Transverse colon (tissue), 4 donors: ENCODE measurements around the gene GET4. TPM values are rescaled to one million over a fixed set of nuclear protein-coding genes. Genes with fewer than 3 reads are reported as not detected.

ENCODE experiments used
- DNase-seq: peaks from one replicate; pipeline ENCODE4 v3.0.0-alpha.2; 2019
- H3K27ac ChIP-seq, 4 donors: fragments of 200-600 bp; sonication (generic); 2 replicates each; pipeline ENCODE4 v1.5.1; 2016 to 2018; ENCODE audit warnings: inconsistent platforms in 4 of 4
- H3K27me3 ChIP-seq: fragments of 200-600 bp; sonication (generic); 2 replicates; pipeline ENCODE4 v1.5.1; 2017; ENCODE audit warnings: inconsistent platforms
- H3K36me3 ChIP-seq, 4 donors: fragments of 200-600 bp; sonication (generic); 2 replicates each; pipeline ENCODE4 v1.5.1; 2017 to 2019; ENCODE audit warnings: inconsistent platforms in 4 of 4
- H3K4me1 ChIP-seq, 4 donors: fragments of 200-600 bp; sonication (generic); 2 replicates each; pipeline ENCODE4 v1.5.1; 2017 to 2020; ENCODE audit warnings: inconsistent platforms in 4 of 4
- H3K4me3 ChIP-seq, 4 donors: fragments of 200-600 bp; sonication (generic); 1 replicate in 1 of 4; 2 replicates in 3 of 4; pipeline versions ENCODE4 v1.5.1 to v1.6.1; 2017 to 2019; ENCODE audit warnings: inconsistent platforms in 4 of 4
- H3K9me3 ChIP-seq, 2 donors: fragments of 200-600 bp; sonication (generic); 2 replicates each; pipeline ENCODE4 v1.5.1; 2017 to 2019; ENCODE audit warnings: inconsistent platforms in 2 of 2
- CTCF ChIP-seq, 5 experiments: fragments of 200-600 bp in 3 of 5; fragments of 450-650 bp in 2 of 5; sonication (generic) in 3 of 5; IDR thresholded peaks; 1 replicate in 2 of 5; 2 replicates in 3 of 5; pipeline ENCODE4 v1.5.1; 2016 to 2017; ENCODE audit warnings: antibody characterized with exemption in 5 of 5, inconsistent platforms in 3 of 5, mild to moderate bottlenecking in 2 of 5, moderate library complexity in 1 of 5
- EP300 ChIP-seq: sonication (generic); formaldehyde crosslinking; IDR thresholded peaks from one replicate; pipeline ENCODE4 v1.6.1; 2017; ENCODE audit warnings: antibody characterized with exemption, low read depth
- POLR2A ChIP-seq: fragments of 450-650 bp; IDR thresholded peaks from one replicate; pipeline ENCODE4 v1.6.1; 2016; ENCODE audit warnings: antibody characterized with exemption, mild to moderate bottlenecking, moderate library complexity
- POLR2AphosphoS5 ChIP-seq, 3 donors: sonication (generic); formaldehyde crosslinking; IDR thresholded peaks; one replicate each; pipeline ENCODE4 v1.6.1; 2016; ENCODE audit warnings: antibody characterized with exemption in 3 of 3
- WGBS, 2 donors: methylation state at CpG; one replicate each; pipeline ENCODE4 v1.1.5; 2018; ENCODE audit warnings: low coverage in 1 of 2; 5-methylcytosine and 5-hydroxymethylcytosine counted together
- in situ Hi-C, 4 donors: fragments of 200-750 bp; cut with MboI; loops; one replicate each; pipeline versions ENCODE4 v1.15.0 to v1.15.1; 2017; ENCODE audit warnings: low sequenced_read_pairs in 3 of 4, low pct_ligation_motif_present in 1 of 4, low pct_unique_long_range_greater_than_20kb in 1 of 4
- intact Hi-C: fragments of 100-400 bp; cut with DNase I; formaldehyde crosslinking; loops from one replicate; pipeline ENCODE4 v1.15.1; 2023; ENCODE audit warnings: low total_unique reads
- total RNA-seq, 4 donors: library from RNA; depleted of rRNA; stranded (reverse); fragments of >200 nt; gene quantifications; one replicate each; pipeline ENCODE4 v1.1.0, GENCODE V29; 2016

GET4 gene
- total RNA-seq, 4 donors from 2014 or later, result 49.4 to 116 (median 85.2) TPM

GRCh38 chr7:877312-878232, 1.2 kb downstream of the GET4 start:
- TF ChIP-seq EP300 (no peak), POLR2AphosphoS5 (IDR thresholded peaks at IDR 0.05) (no peak), CTCF (IDR thresholded peaks at IDR 0.05) (no peak), POLR2A (no peak)
- intact Hi-C loops (no loop called here), in situ Hi-C loops (loop anchor here in 1 of 4 donors (10.0 kb wide), 1 partner anchor 93 kb away; no protein-coding TSS in a partner anchor)
- Histone ChIP-seq H3K27ac (peak overlapping the region; percentile 91 to 96 (median 94)), H3K9me3 (no peaks in the 10 kb centered on the region), H3K27me3 (no peaks in the 10 kb centered on the region), H3K4me1 (peaks cover 22 to 49% (median 36%) of the 10 kb centered on the region in 4 donors), H3K36me3 (peaks cover 0 to 3% (median 0%) of the 10 kb centered on the region in 4 donors), H3K4me3 (peak overlapping the region; percentile 62 to 95 (median 88))
- WGBS, 2 donors, result 3 to 15% methylated on average over 6 to 22 of the region's 47 CpGs
- DNase-seq, result peak; percentile 48

DNA sequence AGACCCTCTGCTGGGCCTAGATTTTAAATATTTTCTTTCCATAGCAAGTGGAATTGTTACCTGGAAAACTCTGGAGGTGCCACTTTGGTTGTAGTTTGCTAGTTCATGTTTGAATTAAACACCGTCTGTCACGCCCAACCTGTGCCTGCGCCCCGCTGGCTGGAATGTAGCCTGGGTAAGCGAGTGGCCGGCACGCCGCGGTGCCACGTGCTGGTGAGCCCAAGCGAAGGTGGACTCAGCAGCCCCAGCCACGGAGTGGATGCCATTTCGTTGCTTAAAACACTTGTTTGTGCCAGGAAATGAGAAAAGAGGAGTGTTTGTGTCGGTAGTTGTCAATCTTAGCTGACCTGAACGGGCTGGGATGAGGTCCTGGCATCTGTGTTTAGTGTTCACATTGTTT, 2.7 kb downstream of the GET4 start:
- no peak for DNase-seq
- in situ Hi-C loops (loop anchor here in 1 of 4 donors (10.0 kb wide), 1 partner anchor 94 kb away; no protein-coding TSS in a partner anchor), intact Hi-C loops (no loop called here)
- no peak for TF ChIP-seq CTCF (IDR thresholded peaks at IDR 0.05)
- no peak for TF ChIP-seq EP300
- no peak for TF ChIP-seq POLR2AphosphoS5 (IDR thresholded peaks at IDR 0.05)
- no peaks in the 10 kb centered on the region for H3K36me3 ChIP-seq
- no peak overlapping the region for H3K27ac ChIP-seq
- H3K4me1 ChIP-seq, result peaks cover 15 to 45% (median 28%) of the 10 kb centered on the region in 4 donors
- no peak overlapping the region for H3K4me3 ChIP-seq
- 92% methylated on average over 15 of the region's 15 CpGs; no CpG with 5 or more reads in 1 of the 2 donors for WGBS, 2 donors
- no peaks in the 10 kb centered on the region for H3K9me3 ChIP-seq
- H3K27me3 ChIP-seq, result no peaks in the 10 kb centered on the region

DNA sequence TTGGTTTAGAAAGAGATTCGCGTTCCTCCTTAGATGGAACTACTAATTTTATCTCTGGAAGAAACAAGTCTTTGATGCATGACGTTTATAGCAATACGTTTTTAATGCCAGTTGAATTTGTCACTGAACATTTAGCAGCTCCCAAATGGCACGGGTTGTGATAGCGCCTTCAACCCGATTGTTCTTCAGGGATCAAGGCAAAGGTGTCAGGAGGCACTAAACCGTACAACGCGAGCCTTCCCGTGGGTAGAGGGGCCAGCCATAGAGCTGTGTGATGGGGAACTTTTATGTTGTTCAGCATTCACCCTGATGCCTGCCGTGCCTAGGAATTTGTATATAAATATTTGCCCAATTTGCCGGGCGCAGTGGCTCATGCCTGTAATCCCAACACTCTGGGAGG, 3.4 kb downstream of the GET4 start:
- Histone ChIP-seq H3K36me3 (no peaks in the 10 kb centered on the region), H3K4me3 (no peak overlapping the region), H3K27ac (no peak overlapping the region), H3K9me3 (no peaks in the 10 kb centered on the region), H3K27me3 (no peaks in the 10 kb centered on the region), H3K4me1 (peaks cover 10 to 46% (median 24%) of the 10 kb centered on the region in 4 donors)
- in situ Hi-C loops, result loop anchor here in 1 of 4 donors (10.0 kb wide), 1 partner anchor 95 kb away; no protein-coding TSS in a partner anchor
- DNase-seq, result no peak
- intact Hi-C loops, result no loop called here
- 85% methylated on average over 14 of the region's 14 CpGs; no CpG with 5 or more reads in 1 of the 2 donors for WGBS, 2 donors
- TF ChIP-seq POLR2A, result no peak
- no peak for TF ChIP-seq CTCF (IDR thresholded peaks at IDR 0.05)
- TF ChIP-seq POLR2AphosphoS5 (IDR thresholded peaks at IDR 0.05), result no peak
- TF ChIP-seq EP300, result no peak

DNA sequence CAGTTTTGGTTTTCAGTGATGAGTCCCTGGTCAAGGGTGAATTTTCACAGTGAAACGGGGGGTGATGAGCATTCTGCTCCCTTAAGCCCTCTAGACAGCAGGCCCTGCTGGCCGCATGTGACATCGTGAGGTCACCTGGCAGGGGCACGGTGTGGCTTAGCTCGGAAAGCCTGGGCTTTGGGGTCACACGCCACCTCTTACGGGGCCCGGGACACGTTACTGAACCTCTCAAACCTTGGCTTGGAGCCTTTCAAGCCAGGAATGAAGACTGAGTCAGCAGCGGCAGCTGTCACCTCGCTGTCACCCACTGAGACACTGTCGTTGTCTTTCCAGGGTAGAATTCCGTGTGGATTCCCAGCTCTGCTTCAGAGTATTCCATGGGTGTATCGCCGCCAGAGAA, 4.1 kb downstream of the GET4 start:
- DNase-seq, result no peak
- WGBS, 2 donors, result 77 to 93% methylated on average over 5 to 15 of the region's 15 CpGs
- Histone ChIP-seq H3K27me3 (no peaks in the 10 kb centered on the region), H3K36me3 (no peaks in the 10 kb centered on the region), H3K27ac (no peak overlapping the region), H3K4me3 (no peak overlapping the region), H3K9me3 (no peaks in the 10 kb centered on the region), H3K4me1 (peaks cover 10 to 41% (median 22%) of the 10 kb centered on the region in 4 donors)
- TF ChIP-seq CTCF (IDR thresholded peaks at IDR 0.05) (no peak), EP300 (no peak), POLR2A (no peak), POLR2AphosphoS5 (IDR thresholded peaks at IDR 0.05) (no peak)
- intact Hi-C loops, result no loop called here
- in situ Hi-C loops, result no loop called here
